Activated CD8-positive, alpha-beta memory T cell treated with anti-CD3 and anti-CD28 coated beads for 1 hour (primary cell): Measurements from ENCODE around the gene BRD3OS.

ENCODE experiments used
- DNase-seq, 2 donors: peaks; one replicate each; pipeline ENCODE4 v3.0.0-alpha.2; 2020; ENCODE audit warnings: low read depth in 1 of 2; ENCODE audit errors: extremely low read depth in 1 of 2

The BRD3OS gene

GRCh38 chr9:134003237-134003636 is 22.0 kb upstream of the BRD3OS start:
- no peak for DNase-seq

GRCh38 chr9:134004131-134004873 is 21.0 kb upstream of the BRD3OS start:
- DNase-seq = no peak

GRCh38 chr9:134004881-134005280 is 20.4 kb upstream of the BRD3OS start:
- no peak for DNase-seq

- DNase-seq = no peak
These were observed 19.9 kb upstream of the BRD3OS start for GRCh38 chr9:134005381-134005780.

- DNase-seq = no peak
These were observed 18.1 kb upstream of the BRD3OS start for GRCh38 chr9:134007150-134007549.

GRCh38 chr9:134007571-134007970 is 17.7 kb upstream of the BRD3OS start:
- no peak for DNase-seq

GRCh38 chr9:134010310-134011173 is 14.7 kb upstream of the BRD3OS start:
- DNase-seq = no peak

- no peak for DNase-seq
These were observed 13.9 kb upstream of the BRD3OS start for GRCh38 chr9:134011401-134011800.

GRCh38 chr9:134014946-134015345 is 10.3 kb upstream of the BRD3OS start:
- no peak for DNase-seq

GRCh38 chr9:134024214-134024792 is 978 bp upstream of the BRD3OS start:
- DNase-seq = no peak

GRCh38 chr9:134025606-134026541 is 593 bp downstream of the BRD3OS start:
- peak in 1 of 2 donors; percentile 27 for DNase-seq

- no peak for DNase-seq
These were observed 1.3 kb downstream of the BRD3OS start for GRCh38 chr9:134026581-134026980.

GRCh38 chr9:134026981-134027380 is 1.7 kb downstream of the BRD3OS start:
- DNase-seq = no peak

GRCh38 chr9:134027561-134027960 is 2.3 kb downstream of the BRD3OS start:
- no peak for DNase-seq

GRCh38 chr9:134028076-134028475 is 2.8 kb downstream of the BRD3OS start:
- no peak for DNase-seq

GRCh38 chr9:134028575-134029247 is 3.4 kb downstream of the BRD3OS start:
- no peak for DNase-seq

GRCh38 chr9:134029248-134030226 is 4.3 kb downstream of the BRD3OS start:
- no peak for DNase-seq

- no peak for DNase-seq
These were observed 5.7 kb downstream of the BRD3OS start for GRCh38 chr9:134030821-134031470.
